Measurements from ENCODE around the gene PAEP.

GRCh38 chr9:135604437-135605237, 43.1 kb downstream of the PAEP start:
- TF ChIP-seq CTCF (IDR thresholded peaks at IDR 0.05; ENCODE audit: insufficient read depth, low read length, poor library complexity, severe bottlenecking) (no peak), EZH2phosphoT487 (conservative IDR thresholded peaks at IDR 0.05; ENCODE audit: low read length) (no peak)

Data from SU-DHL-6 (cell line).